HEK293T (cell line): Measurements from ENCODE around the gene SORCS3.

Experiments used
- ARNT ChIP-seq: fragments of 450-650 bp; IDR thresholded peaks from 2 replicates; pipeline ENCODE4 v1.6.1; 2017; ENCODE audit warnings: mild to moderate bottlenecking
- BHLHE40 ChIP-seq: fragments of 450-650 bp; IDR thresholded peaks from 2 replicates; pipeline ENCODE4 v1.6.1; 2016; ENCODE audit warnings: mild to moderate bottlenecking, moderate library complexity, borderline replicate concordance
- ELF4 ChIP-seq: fragments of 450-650 bp; IDR thresholded peaks from 2 replicates; pipeline ENCODE4 v1.6.1; 2017; ENCODE audit warnings: antibody characterized with exemption
- FOXK2 ChIP-seq: fragments of 450-650 bp; IDR thresholded peaks from 2 replicates; pipeline ENCODE4 v1.6.1; 2016; ENCODE audit warnings: mild to moderate bottlenecking
- SUZ12 ChIP-seq: fragments of 450-650 bp; IDR thresholded peaks from 2 replicates; pipeline ENCODE4 v1.6.1; 2016; ENCODE audit warnings: mild to moderate bottlenecking
- TARDBP ChIP-seq: fragments of 450-650 bp; IDR thresholded peaks from 2 replicates; pipeline ENCODE4 v1.6.1; 2016
- ZNF384 ChIP-seq: fragments of 450-650 bp; IDR thresholded peaks from 2 replicates; pipeline ENCODE4 v1.6.1; 2016
- TF ChIP-seq, protein P1 (sequence below): fragments of 450-650 bp; IDR thresholded peaks from 2 replicates; pipeline ENCODE4 v1.6.1; 2016

DNA sequence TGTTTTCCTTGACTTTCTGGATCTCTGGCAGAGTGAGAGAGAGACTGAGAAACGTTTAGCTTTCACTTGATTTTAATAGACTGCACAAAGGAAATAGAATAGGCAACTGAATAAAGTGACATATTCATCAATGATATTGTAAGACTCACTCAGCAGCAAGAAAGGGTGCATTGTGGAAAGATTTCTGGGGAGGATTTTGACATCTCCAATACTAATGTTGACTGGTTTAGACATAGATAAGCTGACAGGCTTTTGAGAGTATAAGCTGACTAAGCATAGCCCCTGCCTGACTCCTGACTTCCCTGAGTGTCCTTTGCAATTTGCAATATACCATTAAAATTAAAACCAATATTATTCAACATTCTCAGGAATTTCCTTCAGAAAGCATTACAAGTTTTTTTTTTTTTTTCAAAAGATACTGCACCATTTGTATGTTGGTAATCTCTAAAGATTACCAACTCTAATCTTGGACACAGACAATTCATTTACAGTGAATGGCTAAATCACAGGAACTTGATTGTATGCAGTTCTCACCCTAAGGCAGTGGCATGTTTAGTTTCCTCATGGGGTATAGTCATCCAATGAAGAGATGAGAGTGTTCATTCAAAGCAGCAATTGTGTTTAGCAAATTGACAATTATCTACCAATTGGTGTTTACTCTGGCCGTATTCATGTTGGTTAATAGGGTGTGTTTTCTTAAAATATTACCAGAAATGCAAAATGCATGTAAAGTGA lies 325.6 kb downstream of the SORCS3 start:
- TF ChIP-seq BHLHE40 = no peak
- TF ChIP-seq FOXK2 = no peak
- no peak for TF ChIP-seq SUZ12
- no peak for TF ChIP-seq ARNT
- TF ChIP-seq, protein P1, sequence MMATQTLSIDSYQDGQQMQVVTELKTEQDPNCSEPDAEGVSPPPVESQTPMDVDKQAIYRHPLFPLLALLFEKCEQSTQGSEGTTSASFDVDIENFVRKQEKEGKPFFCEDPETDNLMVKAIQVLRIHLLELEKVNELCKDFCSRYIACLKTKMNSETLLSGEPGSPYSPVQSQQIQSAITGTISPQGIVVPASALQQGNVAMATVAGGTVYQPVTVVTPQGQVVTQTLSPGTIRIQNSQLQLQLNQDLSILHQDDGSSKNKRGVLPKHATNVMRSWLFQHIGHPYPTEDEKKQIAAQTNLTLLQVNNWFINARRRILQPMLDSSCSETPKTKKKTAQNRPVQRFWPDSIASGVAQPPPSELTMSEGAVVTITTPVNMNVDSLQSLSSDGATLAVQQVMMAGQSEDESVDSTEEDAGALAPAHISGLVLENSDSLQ = no peak
- no peak for TF ChIP-seq ELF4
- no peak for TF ChIP-seq ZNF384
- no peak for TF ChIP-seq TARDBP
